LoVo (cell line): Measurements from ENCODE around the gene MOSPD3.
"Not testable (repeated sequence)": the region's sequence is repeated elsewhere in the genome, so short reads cannot be mapped to it uniquely, and the experiment has no call there.

Source experiments
- DNase-seq: peaks from one replicate; pipeline ENCODE4 v3.0.0-alpha.2; 2016; ENCODE audit warnings: low spot score

MOSPD3 gene

DNA sequence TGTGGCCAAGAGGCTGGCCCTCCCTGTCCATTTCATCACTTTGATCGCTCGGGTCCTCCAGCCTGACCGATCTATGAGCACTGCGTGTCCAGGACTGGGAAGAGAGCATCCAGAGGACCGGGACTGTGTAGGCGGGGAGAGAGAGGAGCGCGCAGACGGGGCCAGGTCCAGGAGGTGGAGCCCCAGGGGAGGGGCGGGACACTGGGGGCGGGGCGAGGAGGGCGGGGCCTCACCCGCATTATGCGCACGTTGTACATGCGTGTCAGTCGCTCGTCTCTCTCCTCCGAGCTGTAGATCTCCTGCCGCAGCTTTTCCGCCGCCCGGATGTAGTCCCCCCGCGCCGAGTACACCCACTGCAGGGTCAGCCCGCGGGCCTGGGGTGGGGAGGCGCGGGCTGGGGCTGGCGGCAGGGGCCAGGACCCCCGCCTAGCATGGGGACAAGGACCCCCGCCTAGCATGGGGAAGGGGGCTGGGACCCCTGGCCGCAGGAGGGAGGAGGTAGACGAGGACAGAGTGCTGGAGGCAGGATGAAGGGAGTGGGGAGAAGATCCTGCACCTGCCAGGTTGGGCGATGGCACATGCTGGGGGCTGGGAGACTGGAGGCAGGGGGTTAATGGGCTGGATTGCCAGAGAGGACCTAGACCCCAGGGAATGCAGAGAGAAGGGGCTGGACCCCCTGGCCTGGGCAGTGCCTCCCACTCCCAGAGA is 14.3 kb downstream of the MOSPD3 start:
- DNase-seq, result peak; percentile 89

GRCh38 chr7:100627238-100627549 is 14.9 kb downstream of the MOSPD3 start:
- DNase-seq, result no peak

GRCh38 chr7:100629117-100629716 is 16.9 kb downstream of the MOSPD3 start:
- no peak for DNase-seq

GRCh38 chr7:100630066-100630465 is 17.7 kb downstream of the MOSPD3 start:
- no peak for DNase-seq

DNA sequence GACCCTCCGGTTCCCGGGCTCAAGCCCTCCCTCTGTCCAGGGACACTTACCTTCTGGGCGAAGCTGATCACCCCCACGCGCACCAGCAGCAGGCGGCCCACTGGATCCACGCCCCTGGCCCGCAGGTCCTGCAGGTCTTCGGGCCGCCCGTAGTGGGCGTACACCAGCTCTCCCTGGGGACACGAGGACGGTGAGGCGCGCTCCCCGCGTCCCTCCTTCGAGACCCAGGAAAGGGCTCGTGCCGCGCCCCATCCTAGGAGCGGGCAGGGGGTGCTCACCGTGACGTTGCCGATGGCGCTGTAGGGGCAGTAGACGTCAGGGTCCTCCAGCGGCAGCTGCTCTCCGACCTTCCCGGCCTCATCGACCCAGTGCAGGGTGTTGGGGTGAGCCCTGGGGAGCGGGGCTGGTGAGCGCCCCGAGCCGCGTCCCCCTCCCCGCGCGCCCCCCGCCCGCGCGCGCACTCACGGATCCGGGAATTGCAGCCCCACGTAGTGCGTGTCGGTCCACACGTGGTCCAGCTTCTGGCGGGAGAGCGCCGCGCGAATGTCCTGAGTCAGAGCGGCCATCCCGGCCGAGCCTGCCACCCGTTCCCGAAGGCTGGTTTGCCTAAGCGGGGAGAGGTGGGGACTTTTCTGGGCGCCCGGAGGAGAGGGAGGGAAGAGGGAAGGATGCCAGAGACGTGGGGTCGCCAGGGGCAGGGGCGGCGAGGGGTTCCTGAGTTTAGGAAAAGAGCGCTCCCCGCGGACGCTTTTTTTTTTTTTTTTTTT is 20.8 kb downstream of the MOSPD3 start:
- DNase-seq, result peak; percentile 67

- no peak for DNase-seq
These were observed 27.7 kb downstream of the MOSPD3 start for GRCh38 chr7:100639995-100640516.

DNA sequence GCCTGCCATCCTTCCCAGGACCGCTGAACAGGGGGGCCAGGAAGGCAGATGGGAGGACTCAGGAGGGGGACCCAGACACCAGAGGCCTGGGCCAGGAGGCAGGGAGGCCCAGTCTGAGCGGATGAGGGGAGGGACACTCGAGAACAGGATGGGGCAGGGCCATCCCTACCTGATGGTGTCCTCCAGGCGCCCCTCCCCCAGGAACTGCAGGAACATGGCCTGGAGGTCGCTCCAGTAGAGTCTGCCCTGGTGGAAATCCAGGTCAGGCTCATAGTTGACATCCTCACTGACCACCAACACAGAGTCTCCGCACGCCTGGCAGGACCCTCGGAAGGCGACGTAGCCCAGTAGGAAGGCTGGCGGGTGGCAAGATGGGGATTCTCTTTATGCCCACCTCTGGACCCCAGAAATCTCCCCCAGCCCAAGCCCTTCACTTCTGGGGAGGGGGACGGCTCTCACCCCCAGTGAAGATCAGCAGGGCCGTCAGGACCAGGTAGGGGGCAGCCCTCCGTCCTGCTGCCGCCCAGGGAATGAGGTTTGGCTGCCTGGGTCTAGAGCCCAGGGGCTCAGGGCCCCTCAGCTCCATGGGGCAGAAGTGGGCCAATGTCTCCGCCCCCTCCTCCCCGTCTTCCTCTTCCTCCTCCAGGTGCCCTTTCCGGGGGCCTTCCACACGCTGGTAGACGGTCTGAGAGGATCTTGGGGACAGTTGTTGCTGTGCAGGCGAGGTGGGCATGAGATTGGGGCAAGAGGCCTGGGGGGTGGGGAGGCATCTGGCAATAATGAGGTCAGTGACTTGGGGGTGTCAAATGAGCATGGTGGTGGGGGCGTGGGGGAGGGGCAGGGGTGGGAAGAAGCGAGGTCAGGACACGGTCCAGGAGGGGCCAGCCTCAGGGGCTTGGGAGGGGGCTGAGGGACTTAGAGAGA is 28.4 kb downstream of the MOSPD3 start:
- DNase-seq, result no peak

- DNase-seq, result no peak
These were observed 29.1 kb downstream of the MOSPD3 start, which contains the start of gene TFR2 for GRCh38 chr7:100641463-100641859. TFR2 (minus strand) TSS chr7:100641552; CDS start chr7:100641509, 43 bp downstream.

DNA sequence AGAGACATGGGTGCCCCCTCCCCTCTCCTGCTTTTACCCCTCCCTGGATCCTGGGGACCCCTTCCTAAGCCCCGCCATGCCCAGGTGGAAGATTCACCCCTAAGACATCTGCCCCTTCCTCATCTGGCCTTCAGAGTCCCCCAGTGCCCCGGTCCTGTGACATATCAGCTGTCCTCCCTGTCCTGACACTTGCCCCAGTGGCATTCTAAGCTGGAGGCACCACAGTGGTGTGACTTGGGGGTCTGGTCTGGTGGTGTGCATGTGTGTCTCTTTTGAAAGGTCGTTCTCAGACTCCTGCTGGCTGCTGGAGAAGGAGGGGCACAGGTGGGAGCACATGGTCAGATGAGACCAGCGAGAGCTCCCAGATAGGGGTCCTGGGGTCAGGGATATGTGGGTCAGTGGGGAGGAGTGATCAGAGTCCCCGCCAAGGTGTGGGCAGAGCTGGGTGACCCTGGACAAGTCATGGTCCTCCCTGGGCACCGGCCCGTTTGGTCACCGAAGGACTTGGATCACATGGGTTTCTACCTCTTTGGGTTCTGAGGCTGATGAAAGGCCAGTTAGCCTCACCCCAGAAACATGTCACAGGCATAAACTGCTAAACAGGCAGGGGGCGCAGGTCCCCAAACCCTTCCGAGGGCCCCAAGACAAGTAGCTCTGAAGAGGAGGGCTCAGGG is 29.7 kb downstream of the MOSPD3 start:
- no peak for DNase-seq

DNA sequence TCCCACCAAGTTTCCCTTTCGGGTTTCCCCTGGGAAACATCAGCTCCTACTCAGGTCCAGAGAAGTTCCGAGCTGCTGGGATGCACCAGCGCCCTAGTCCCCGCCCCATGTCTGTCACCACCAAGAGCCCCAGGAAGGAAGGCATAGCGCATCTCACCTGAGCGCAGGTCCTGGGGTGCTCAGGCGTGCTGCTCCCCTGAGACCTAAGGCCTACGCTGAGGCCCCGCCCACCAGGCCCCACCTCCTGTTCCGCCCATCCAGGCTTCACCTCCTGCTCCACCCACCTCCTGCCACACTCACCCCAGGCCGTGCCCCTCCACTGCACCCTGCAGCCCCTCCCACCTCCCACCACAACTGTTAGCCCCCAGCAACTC is 30.2 kb downstream of the MOSPD3 start:
- DNase-seq, result no peak

GRCh38 chr7:100649826-100650565 is 37.7 kb downstream of the MOSPD3 start:
- no peak for DNase-seq

GRCh38 chr7:100654908-100655831 is 42.8 kb downstream of the MOSPD3 start:
- DNase-seq, result no peak

DNA sequence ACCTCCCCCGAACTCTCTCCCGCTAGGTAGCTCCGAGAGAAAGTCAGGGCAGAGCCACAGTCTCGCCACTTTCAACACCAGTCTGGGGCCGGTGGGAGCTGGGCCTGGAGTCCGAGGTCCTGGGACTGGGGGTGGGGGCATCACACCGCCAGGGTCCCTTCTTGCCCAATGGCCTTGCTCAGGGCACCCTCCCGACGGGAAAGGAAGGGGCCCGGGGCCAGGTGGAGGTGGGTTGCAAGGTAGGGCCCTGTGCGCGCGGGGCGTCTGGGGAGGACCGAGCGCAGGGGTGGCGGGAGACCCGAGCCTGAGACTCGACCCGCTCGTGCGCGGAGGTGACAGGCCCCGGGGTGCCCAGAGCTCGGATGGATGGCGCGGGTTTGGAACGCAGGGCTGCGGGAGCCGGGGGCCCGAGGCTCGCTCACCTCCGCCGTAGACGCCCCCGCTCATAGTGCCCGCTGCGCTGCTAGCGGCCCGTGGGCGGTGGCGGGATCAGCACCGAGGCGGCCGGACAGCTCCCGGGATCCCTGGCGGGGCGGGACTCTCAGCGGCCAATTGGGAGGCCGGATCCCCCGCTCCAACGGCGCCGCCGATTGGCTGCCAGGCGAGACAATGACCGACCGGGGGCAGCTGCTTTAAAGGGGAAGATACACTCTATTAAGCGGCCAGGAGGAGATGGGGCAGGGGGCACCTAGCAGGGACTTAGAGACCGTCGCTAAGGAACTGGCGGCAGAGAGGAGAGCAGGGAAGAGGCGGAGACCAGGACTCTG is 43.8 kb downstream of the MOSPD3 start, which contains the start of gene ACTL6B:
TSS of gene ACTL6B (minus strand) at position 541 of the 767 bp plus-strand sequence. CDS start at position 447, 94 bp downstream.
- DNase-seq, result no peak

DNA sequence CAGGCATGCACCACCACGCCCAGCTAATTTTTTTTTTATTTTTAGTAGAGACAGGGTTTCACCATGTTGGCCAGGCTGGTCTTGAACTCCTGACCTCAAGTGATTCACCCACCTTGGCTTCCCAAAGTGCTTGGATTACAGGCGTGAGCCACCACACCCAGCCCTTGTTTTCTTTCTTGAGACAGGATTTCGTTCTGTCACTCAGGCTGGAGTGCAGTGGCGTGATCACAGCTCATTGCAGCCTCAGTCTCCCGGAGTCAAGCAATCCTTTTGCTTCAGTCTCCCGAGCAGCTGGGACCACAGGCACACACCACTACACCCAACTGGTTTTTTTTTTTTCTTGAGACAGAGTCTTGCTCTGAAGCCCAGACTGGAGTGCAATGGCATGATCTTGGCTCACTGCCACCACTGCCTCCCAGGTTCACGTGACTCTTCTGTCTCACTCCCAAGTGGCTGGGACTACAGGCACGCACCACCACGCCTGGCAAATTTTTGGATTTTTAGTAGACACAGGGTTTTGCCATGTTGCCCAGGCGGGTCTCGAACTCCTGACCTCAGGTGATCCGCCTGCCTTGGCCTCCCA is 49.9 kb downstream of the MOSPD3 start:
- not testable (repeated sequence) for DNase-seq
